AML-193 (cell line): ENCODE results near the gene THY1.
"Not testable (repeated sequence)": the region's sequence is repeated elsewhere in the genome, so short reads cannot be mapped to it uniquely, and the experiment has no call there.

Source experiments
- DNase-seq, 2 experiments: peaks; one replicate each; lab custom pipeline; 2025; lab: John Stamatoyannopoulos, UW

THY1 gene

GRCh38 chr11:119422809-119423508, at the start of gene THY1:
THY1 (minus strand) TSS chr11:119423172; CDS start chr11:119420905, 2,267 bp downstream.
- no peak for DNase-seq

- DNase-seq: no peak
Measured at GRCh38 chr11:119472186-119472855, 49.3 kb upstream of the THY1 start.

GRCh38 chr11:119471329-119471728, 48.4 kb upstream of the THY1 start:
- DNase-seq: no peak

GRCh38 chr11:119470317-119471291, 47.6 kb upstream of the THY1 start:
- no peak for DNase-seq

- no peak for DNase-seq
Measured at GRCh38 chr11:119469506-119469905, 46.5 kb upstream of the THY1 start.

- no peak for DNase-seq
Measured at GRCh38 chr11:119468511-119468910, 45.5 kb upstream of the THY1 start.

GRCh38 chr11:119461229-119461963, 38.4 kb upstream of the THY1 start:
- DNase-seq: no peak

GRCh38 chr11:119460582-119460981, 37.6 kb upstream of the THY1 start:
- no peak for DNase-seq

- no peak for DNase-seq
Measured at GRCh38 chr11:119460097-119460496, 37.1 kb upstream of the THY1 start.

GRCh38 chr11:119459293-119459976, 36.5 kb upstream of the THY1 start:
- DNase-seq: no peak

- not testable (repeated sequence) for DNase-seq
Measured at GRCh38 chr11:119455708-119456107, 32.7 kb upstream of the THY1 start.

GRCh38 chr11:119455241-119455640, 32.3 kb upstream of the THY1 start:
- DNase-seq: not testable (repeated sequence)

- DNase-seq: no peak
Measured at GRCh38 chr11:119453881-119454280, 30.9 kb upstream of the THY1 start.

- DNase-seq: no peak
Measured at GRCh38 chr11:119450590-119451326, 27.8 kb upstream of the THY1 start.

GRCh38 chr11:119449498-119449897, 26.5 kb upstream of the THY1 start:
- no peak for DNase-seq

GRCh38 chr11:119448380-119448779, 25.4 kb upstream of the THY1 start:
- DNase-seq: no peak

- DNase-seq: no peak
Measured at GRCh38 chr11:119447664-119448242, 24.8 kb upstream of the THY1 start.

GRCh38 chr11:119446871-119447663, 24.1 kb upstream of the THY1 start:
- no peak for DNase-seq

GRCh38 chr11:119446434-119446833, 23.5 kb upstream of the THY1 start:
- no peak for DNase-seq
